KMS-11 (cell line): ENCODE measurements around the gene MYO3B.

Source experiments
- H2AFZ ChIP-seq: fragments of 200-600 bp; sonication (generic); 2 replicates; pipeline ENCODE4 v1.6.1; 2016; ENCODE audit warnings: antibody characterized with exemption, mixed run types, low read depth
- H3K27ac ChIP-seq: fragments of 200-600 bp; sonication (generic); 2 replicates; pipeline ENCODE4 v1.6.1; 2016; ENCODE audit warnings: mild to moderate bottlenecking, mixed run types
- H3K27me3 ChIP-seq: fragments of 200-600 bp; sonication (generic); 2 replicates; pipeline ENCODE4 v1.6.1; 2017; ENCODE audit warnings: mild to moderate bottlenecking, low read depth, mixed run types, moderate library complexity; ENCODE audit not compliant: insufficient read depth
- H3K36me3 ChIP-seq: fragments of 200-600 bp; sonication (generic); 2 replicates; pipeline ENCODE4 v1.6.1; 2017; ENCODE audit warnings: mild to moderate bottlenecking, mixed run types; ENCODE audit not compliant: insufficient read depth
- H3K4me1 ChIP-seq: fragments of 200-600 bp; sonication (generic); 2 replicates; pipeline ENCODE4 v1.6.1; 2016; ENCODE audit warnings: mild to moderate bottlenecking, low read depth, mixed run types; ENCODE audit not compliant: poor library complexity, severe bottlenecking
- H3K4me2 ChIP-seq: fragments of 200-600 bp; sonication (generic); 2 replicates; pipeline ENCODE4 v1.7.0; 2016; ENCODE audit warnings: mild to moderate bottlenecking, mixed run types
- H3K4me3 ChIP-seq: fragments of 200-600 bp; sonication (generic); IDR thresholded peaks from 2 replicates; pipeline ENCODE4 v1.6.1; 2017; ENCODE audit warnings: low read depth, low read length, mixed read lengths; ENCODE audit not compliant: insufficient read depth
- H3K79me2 ChIP-seq: fragments of 200-600 bp; sonication (generic); 2 replicates; pipeline ENCODE4 v1.6.1; 2016; ENCODE audit warnings: low read depth, mixed run types; ENCODE audit not compliant: insufficient read depth
- H3K9ac ChIP-seq: fragments of 200-600 bp; sonication (generic); 2 replicates; pipeline ENCODE4 v1.6.1; 2016; ENCODE audit warnings: mild to moderate bottlenecking, mixed run types
- H4K20me1 ChIP-seq: fragments of 200-600 bp; sonication (generic); 2 replicates; pipeline ENCODE4 v1.6.1; 2016; ENCODE audit warnings: mild to moderate bottlenecking, mixed run types; ENCODE audit not compliant: insufficient read depth
- CTCF ChIP-seq: fragments of 200-600 bp; sonication (generic); conservative IDR thresholded peaks from 2 replicates; pipeline ENCODE4 v1.6.1; 2017; ENCODE audit warnings: low read depth, mild to moderate bottlenecking, antibody characterized with exemption, low read length, moderate library complexity, mixed read lengths

MYO3B gene

GRCh38 chr2:170284205-170284604, 106.3 kb downstream of the MYO3B start:
- TF ChIP-seq CTCF: no peak
- no peaks in the 10 kb centered on the region for H3K36me3 ChIP-seq
- no peaks in the 10 kb centered on the region for H3K4me1 ChIP-seq
- no peak overlapping the region for H3K27ac ChIP-seq
- no peaks in the 10 kb centered on the region for H3K79me2 ChIP-seq
- H3K27me3 ChIP-seq: no peaks in the 10 kb centered on the region
- no peak overlapping the region for H3K4me3 ChIP-seq
- H3K9ac ChIP-seq: no peak overlapping the region
- H4K20me1 ChIP-seq: no peaks in the 10 kb centered on the region
- H3K4me2 ChIP-seq: no peak overlapping the region
- no peak overlapping the region for H2AFZ ChIP-seq

DNA sequence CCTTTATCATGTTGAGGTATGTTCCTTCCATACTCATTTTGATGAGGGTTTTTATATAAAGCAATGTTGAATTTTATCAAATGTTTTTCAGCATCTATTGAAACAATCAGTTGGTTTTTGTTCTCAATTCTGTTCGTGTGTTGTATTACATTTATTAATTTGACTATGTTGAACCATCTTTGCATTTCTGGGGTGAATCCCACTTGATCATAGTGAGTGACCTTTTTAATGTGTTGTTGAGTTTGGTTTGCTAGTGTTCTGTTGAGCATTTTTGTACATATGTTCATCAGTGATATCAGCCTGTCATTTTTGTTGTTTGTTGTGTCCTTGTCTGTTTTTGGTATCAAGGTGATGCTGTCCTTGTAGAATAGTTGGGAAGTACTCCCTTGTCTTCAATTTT, 110.9 kb downstream of the MYO3B start:
- TF ChIP-seq CTCF: no peak
- H3K4me3 ChIP-seq: no peak overlapping the region
- H2AFZ ChIP-seq: no peak overlapping the region
- H3K36me3 ChIP-seq: no peaks in the 10 kb centered on the region
- no peaks in the 10 kb centered on the region for H3K4me1 ChIP-seq
- H3K79me2 ChIP-seq: no peaks in the 10 kb centered on the region
- no peak overlapping the region for H3K4me2 ChIP-seq
- H3K27me3 ChIP-seq: no peaks in the 10 kb centered on the region
- no peak overlapping the region for H3K27ac ChIP-seq
- H3K9ac ChIP-seq: no peak overlapping the region
- no peaks in the 10 kb centered on the region for H4K20me1 ChIP-seq

DNA sequence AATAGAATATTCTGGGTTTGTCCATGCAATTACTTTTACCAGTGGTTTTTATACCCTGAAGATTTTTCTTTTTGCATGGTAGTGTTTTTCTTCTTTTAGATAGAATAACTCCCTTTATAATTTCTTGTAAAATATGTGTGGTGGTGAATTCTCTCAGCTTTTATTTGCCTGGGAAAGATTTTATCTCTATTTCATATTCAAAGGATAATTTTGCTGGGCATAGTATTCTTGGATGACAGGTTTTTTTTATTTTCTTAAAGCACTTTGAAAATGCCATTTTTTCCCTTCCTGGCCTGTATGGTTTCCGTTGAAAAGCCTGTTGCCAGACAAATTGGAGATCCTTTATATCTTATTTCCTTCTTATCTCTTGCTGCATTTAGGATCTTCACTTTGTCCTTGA, 113.5 kb downstream of the MYO3B start:
- no peak overlapping the region for H3K9ac ChIP-seq
- no peaks in the 10 kb centered on the region for H4K20me1 ChIP-seq
- H3K79me2 ChIP-seq: no peaks in the 10 kb centered on the region
- no peaks in the 10 kb centered on the region for H3K4me1 ChIP-seq
- H3K4me2 ChIP-seq: no peak overlapping the region
- no peaks in the 10 kb centered on the region for H3K27me3 ChIP-seq
- H3K4me3 ChIP-seq: no peak overlapping the region
- H2AFZ ChIP-seq: no peak overlapping the region
- no peak for TF ChIP-seq CTCF
- no peaks in the 10 kb centered on the region for H3K36me3 ChIP-seq
- no peak overlapping the region for H3K27ac ChIP-seq

- Histone ChIP-seq H3K27me3 (no peaks in the 10 kb centered on the region), H3K9ac (no peak overlapping the region), H4K20me1 (no peaks in the 10 kb centered on the region), H2AFZ (no peak overlapping the region), H3K4me1 (no peaks in the 10 kb centered on the region), H3K79me2 (no peaks in the 10 kb centered on the region), H3K36me3 (no peaks in the 10 kb centered on the region), H3K27ac (no peak overlapping the region), H3K4me2 (no peak overlapping the region), H3K4me3 (no peak overlapping the region)
- TF ChIP-seq CTCF: no peak
Measured at GRCh38 chr2:170292415-170292814, 114.5 kb downstream of the MYO3B start.

- H3K36me3 ChIP-seq: no peaks in the 10 kb centered on the region
- no peak overlapping the region for H3K4me2 ChIP-seq
- H3K27me3 ChIP-seq: no peaks in the 10 kb centered on the region
- H3K4me3 ChIP-seq: no peak overlapping the region
- no peaks in the 10 kb centered on the region for H4K20me1 ChIP-seq
- H2AFZ ChIP-seq: no peak overlapping the region
- H3K4me1 ChIP-seq: peaks cover 4% of the 10 kb centered on the region
- no peak overlapping the region for H3K9ac ChIP-seq
- no peaks in the 10 kb centered on the region for H3K79me2 ChIP-seq
- no peak overlapping the region for H3K27ac ChIP-seq
- no peak for TF ChIP-seq CTCF
Measured at GRCh38 chr2:170297496-170297895, 119.5 kb downstream of the MYO3B start.
